MM.1S (cell line): ENCODE results near the gene TRAF3.

Experiments used
- EZH2 ChIP-seq: fragments of 300-600 bp; sonication (generic); optimal IDR thresholded peaks from 2 replicates; pipeline ENCODE3; 2017; ENCODE audit warnings: low read depth, mild to moderate bottlenecking, antibody characterized with exemption, low read length, mixed read lengths
- EZH2phosphoT487 ChIP-seq: fragments of 300-600 bp; sonication (generic); IDR thresholded peaks from 2 replicates; pipeline ENCODE4 v1.6.1; 2018; ENCODE audit warnings: antibody characterized with exemption, low read length
- TF ChIP-seq, protein P1 (sequence below): fragments of 300-600 bp; sonication (generic); IDR thresholded peaks from 2 replicates; pipeline ENCODE4 v1.5.1; 2016; ENCODE audit warnings: antibody characterized with exemption, low read length, mixed read lengths

DNA sequence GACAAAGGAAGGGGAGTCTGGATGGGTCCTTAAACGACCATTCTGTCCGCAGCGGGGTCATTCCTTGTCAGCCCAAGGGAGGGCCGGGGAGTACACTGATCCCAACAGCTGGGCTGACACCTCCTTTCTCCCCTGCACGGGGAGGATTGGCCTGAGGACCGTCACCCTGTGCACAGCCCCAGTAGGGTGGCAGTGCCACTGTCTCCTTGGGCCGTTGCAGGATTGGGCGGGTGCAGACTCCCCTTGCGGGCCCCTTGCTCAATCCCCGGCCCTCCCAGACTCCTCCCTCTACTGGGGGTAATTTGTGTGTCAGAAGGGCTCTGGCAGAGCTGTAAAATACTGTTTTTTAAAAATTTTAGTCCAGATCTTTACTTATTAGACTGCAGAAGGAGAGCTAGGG, 132.7 kb downstream of the TRAF3 start:
- TF ChIP-seq, protein P1, sequence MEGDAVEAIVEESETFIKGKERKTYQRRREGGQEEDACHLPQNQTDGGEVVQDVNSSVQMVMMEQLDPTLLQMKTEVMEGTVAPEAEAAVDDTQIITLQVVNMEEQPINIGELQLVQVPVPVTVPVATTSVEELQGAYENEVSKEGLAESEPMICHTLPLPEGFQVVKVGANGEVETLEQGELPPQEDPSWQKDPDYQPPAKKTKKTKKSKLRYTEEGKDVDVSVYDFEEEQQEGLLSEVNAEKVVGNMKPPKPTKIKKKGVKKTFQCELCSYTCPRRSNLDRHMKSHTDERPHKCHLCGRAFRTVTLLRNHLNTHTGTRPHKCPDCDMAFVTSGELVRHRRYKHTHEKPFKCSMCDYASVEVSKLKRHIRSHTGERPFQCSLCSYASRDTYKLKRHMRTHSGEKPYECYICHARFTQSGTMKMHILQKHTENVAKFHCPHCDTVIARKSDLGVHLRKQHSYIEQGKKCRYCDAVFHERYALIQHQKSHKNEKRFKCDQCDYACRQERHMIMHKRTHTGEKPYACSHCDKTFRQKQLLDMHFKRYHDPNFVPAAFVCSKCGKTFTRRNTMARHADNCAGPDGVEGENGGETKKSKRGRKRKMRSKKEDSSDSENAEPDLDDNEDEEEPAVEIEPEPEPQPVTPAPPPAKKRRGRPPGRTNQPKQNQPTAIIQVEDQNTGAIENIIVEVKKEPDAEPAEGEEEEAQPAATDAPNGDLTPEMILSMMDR = no peak
- TF ChIP-seq EZH2 (no peak), EZH2phosphoT487 (no peak)
